MM.1S (cell line): ENCODE results near the gene LIPK.

Experiments
- EZH2 ChIP-seq: fragments of 300-600 bp; sonication (generic); optimal IDR thresholded peaks from 2 replicates; pipeline ENCODE3; 2017; ENCODE audit warnings: low read depth, mild to moderate bottlenecking, antibody characterized with exemption, low read length, mixed read lengths
- EZH2phosphoT487 ChIP-seq: fragments of 300-600 bp; sonication (generic); IDR thresholded peaks from 2 replicates; pipeline ENCODE4 v1.6.1; 2018; ENCODE audit warnings: antibody characterized with exemption, low read length
- TF ChIP-seq, protein P1 (sequence below): fragments of 300-600 bp; sonication (generic); IDR thresholded peaks from 2 replicates; pipeline ENCODE4 v1.5.1; 2016; ENCODE audit warnings: antibody characterized with exemption, low read length, mixed read lengths

DNA sequence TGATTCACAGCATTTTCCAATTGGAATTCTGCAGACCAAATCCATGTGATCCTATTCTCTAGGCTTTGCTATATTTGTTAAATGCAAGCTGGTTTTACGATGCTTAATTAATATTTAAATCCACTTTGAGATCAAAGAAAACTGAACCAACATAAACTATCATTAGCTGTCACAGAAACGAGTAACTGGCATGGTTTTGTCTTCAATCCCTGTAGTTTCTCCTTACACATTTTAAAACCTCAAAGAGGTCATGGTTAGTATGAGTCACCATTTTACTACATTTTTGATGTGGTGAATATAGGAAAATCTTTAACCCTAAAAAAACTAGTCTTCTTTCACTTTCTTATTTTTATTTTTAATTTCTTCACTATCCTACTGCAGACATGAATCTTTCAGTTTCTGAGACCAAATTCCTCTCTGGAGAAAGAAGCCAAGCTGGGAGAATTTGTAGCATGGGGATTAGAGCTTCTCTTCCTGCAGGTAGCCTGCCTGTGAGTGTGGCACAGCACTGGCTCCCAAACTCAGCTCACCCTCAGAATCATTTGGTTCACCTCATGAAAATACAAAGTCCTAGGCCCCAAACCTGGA is 87.8 kb downstream of the LIPK start:
- TF ChIP-seq EZH2 (no peak), EZH2phosphoT487 (no peak)
- TF ChIP-seq, protein P1, sequence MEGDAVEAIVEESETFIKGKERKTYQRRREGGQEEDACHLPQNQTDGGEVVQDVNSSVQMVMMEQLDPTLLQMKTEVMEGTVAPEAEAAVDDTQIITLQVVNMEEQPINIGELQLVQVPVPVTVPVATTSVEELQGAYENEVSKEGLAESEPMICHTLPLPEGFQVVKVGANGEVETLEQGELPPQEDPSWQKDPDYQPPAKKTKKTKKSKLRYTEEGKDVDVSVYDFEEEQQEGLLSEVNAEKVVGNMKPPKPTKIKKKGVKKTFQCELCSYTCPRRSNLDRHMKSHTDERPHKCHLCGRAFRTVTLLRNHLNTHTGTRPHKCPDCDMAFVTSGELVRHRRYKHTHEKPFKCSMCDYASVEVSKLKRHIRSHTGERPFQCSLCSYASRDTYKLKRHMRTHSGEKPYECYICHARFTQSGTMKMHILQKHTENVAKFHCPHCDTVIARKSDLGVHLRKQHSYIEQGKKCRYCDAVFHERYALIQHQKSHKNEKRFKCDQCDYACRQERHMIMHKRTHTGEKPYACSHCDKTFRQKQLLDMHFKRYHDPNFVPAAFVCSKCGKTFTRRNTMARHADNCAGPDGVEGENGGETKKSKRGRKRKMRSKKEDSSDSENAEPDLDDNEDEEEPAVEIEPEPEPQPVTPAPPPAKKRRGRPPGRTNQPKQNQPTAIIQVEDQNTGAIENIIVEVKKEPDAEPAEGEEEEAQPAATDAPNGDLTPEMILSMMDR = no peak
